GM10847 (cell line): ENCODE data around the gene GIMAP8.

ENCODE experiments used
- POLR2A ChIP-seq: IDR thresholded peaks from 2 replicates; pipeline ENCODE4 v1.6.1; 2011; ENCODE audit not compliant: insufficient read length; ENCODE audit errors: extremely low read depth

GIMAP8 gene

GRCh38 chr7:150450491-150451001, at the start of gene GIMAP8:
TSS of gene GIMAP8 (plus strand) at chr7:150450630. CDS start at chr7:150466699, 16,069 bp downstream.
- TF ChIP-seq POLR2A: no peak

- no peak for TF ChIP-seq POLR2A
Observed at GRCh38 chr7:150400788-150401423, 49.5 kb upstream of the GIMAP8 start.

- no peak for TF ChIP-seq POLR2A
Observed at GRCh38 chr7:150401424-150401790, 49.0 kb upstream of the GIMAP8 start.

- TF ChIP-seq POLR2A: no peak
Observed at GRCh38 chr7:150401861-150402631, 48.4 kb upstream of the GIMAP8 start.

- TF ChIP-seq POLR2A: no peak
Observed at GRCh38 chr7:150402671-150403321, 47.6 kb upstream of the GIMAP8 start.

- no peak for TF ChIP-seq POLR2A
Observed at GRCh38 chr7:150403376-150404171, 46.9 kb upstream of the GIMAP8 start.

- no peak for TF ChIP-seq POLR2A
Observed at GRCh38 chr7:150404172-150404804, 46.1 kb upstream of the GIMAP8 start.

GRCh38 chr7:150404805-150405583, 45.4 kb upstream of the GIMAP8 start:
- peak; percentile 81 for TF ChIP-seq POLR2A

- no peak for TF ChIP-seq POLR2A
Observed at GRCh38 chr7:150405584-150406311, 44.7 kb upstream of the GIMAP8 start.

GRCh38 chr7:150406312-150406566, 44.2 kb upstream of the GIMAP8 start:
- no peak for TF ChIP-seq POLR2A

- no peak for TF ChIP-seq POLR2A
Observed at GRCh38 chr7:150406567-150407421, 43.6 kb upstream of the GIMAP8 start.

GRCh38 chr7:150407588-150408392, 42.6 kb upstream of the GIMAP8 start:
- no peak for TF ChIP-seq POLR2A
